Measurements from ENCODE around the gene NDUFB1. TPM values are rescaled to one million over a fixed set of nuclear protein-coding genes. Genes with fewer than 3 reads are reported as not detected.

NDUFB1 gene
- total and polyA plus RNA-seq, 2 experiments from 2014 or later, result 136 to 336 TPM

DNA sequence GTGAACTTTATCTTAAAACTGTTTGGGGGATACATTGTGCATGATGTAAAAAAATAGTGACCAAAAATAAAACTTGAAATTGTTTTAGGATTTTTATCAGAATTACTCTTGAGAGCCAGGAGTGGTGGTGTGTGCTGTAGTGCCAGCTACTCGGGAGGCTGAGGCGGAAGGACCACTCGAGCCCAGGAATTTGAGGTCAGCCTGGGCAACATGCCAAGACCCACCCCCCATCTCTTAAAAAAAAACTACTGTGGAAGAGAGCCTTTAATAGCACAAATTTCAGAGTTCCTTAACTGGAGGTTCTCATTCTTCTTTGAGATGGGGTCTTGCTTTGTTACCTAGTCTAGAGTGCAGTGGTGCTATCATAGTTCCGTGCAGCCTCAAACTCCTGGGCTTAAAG, 21.8 kb upstream of the NDUFB1 start:
- no peaks in the 10 kb centered on the region for H3F3A ChIP-seq (ENCODE audit: insufficient read depth)
- no peaks in the 10 kb centered on the region for H3K27me3 ChIP-seq (replicated peaks; ENCODE audit: insufficient read depth)
- no peak overlapping the region for H2AFZ ChIP-seq
- H3K36me3 ChIP-seq (ENCODE audit: low read depth), result peaks cover 57% of the 10 kb centered on the region
- no peak for TF ChIP-seq EZH2 (IDR thresholded peaks at IDR 0.05; ENCODE audit: insufficient read depth, poor library complexity, severe bottlenecking)
- no peak for TF ChIP-seq EZH2phosphoT487 (IDR thresholded peaks at IDR 0.05; ENCODE audit: insufficient read depth, low read depth)
- 0 out of 2 replicates have a peak, but pooled peaks cover 15% of the 10 kb centered on the region for H3K79me2 ChIP-seq (ENCODE audit: insufficient read depth)
- in situ Hi-C loops (cut with MboI), result loop anchor here (5.0 to 25.0 kb wide), 2 partner anchors 319 to 644 kb away; partner anchors contain the start of gene GOLGA5
- H3K9me2 ChIP-seq (ENCODE audit: insufficient read depth), result no peaks in the 10 kb centered on the region
- no peak for DNase-seq
- no peak overlapping the region for H3K4me2 ChIP-seq (ENCODE audit: unreplicated experiment)
- H3K4me1 ChIP-seq (ENCODE audit: insufficient read depth), result no peaks in the 10 kb centered on the region
- H3K9ac ChIP-seq, result no peak overlapping the region
- H3K27ac ChIP-seq, result no peak overlapping the region
- no peaks in the 10 kb centered on the region for H3K9me3 ChIP-seq (ENCODE audit: low read depth)
- no peak overlapping the region for H3K4me3 ChIP-seq
- no peaks in the 10 kb centered on the region for H4K20me1 ChIP-seq (ENCODE audit: insufficient read depth)
- 80 to 82% methylated on average over 4 of the region's 4 CpGs for WGBS, 2 experiments (ENCODE audit: low coverage in 1 of 2, low lambda C conversion rate in 2 of 2, missing lambda C conversion rate in 2 of 2)

DNA sequence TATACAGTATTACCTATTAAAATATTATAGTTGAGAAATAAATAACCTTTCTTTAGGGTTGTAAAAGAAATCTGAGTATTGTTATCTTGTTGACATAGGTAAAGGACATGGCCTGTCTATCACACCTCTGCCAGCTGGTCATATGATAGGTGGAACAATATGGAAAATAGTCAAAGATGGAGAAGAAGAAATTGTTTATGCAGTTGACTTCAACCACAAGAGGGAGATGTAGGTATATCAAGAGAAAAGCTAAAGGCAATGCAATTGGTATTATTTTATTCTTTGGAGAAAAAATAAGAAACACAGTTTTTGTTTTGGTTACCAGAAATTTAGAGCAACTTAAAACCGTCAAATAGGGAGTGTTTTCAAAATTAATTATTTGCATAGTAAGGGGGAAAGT, 13.8 kb upstream of the NDUFB1 start:
- Histone ChIP-seq H3K27ac (no peak overlapping the region), H3K36me3 (ENCODE audit: low read depth) (peaks cover 47% of the 10 kb centered on the region), H3K9me3 (ENCODE audit: low read depth) (no peaks in the 10 kb centered on the region), H3K79me2 (ENCODE audit: insufficient read depth) (no peaks in the 10 kb centered on the region), H3K4me3 (no peak overlapping the region), H3K4me2 (ENCODE audit: unreplicated experiment) (no peak overlapping the region), H2AFZ (no peak overlapping the region), H3K9ac (no peak overlapping the region), H3K4me1 (ENCODE audit: insufficient read depth) (no peaks in the 10 kb centered on the region), H4K20me1 (ENCODE audit: insufficient read depth) (no peaks in the 10 kb centered on the region), H3K27me3 (replicated peaks; ENCODE audit: insufficient read depth) (no peaks in the 10 kb centered on the region), H3F3A (ENCODE audit: insufficient read depth) (peaks cover 5% of the 10 kb centered on the region; the same call in 1 of the 2 replicates), H3K9me2 (ENCODE audit: insufficient read depth) (no peaks in the 10 kb centered on the region)
- in situ Hi-C loops (cut with MboI), result loop anchor here (25.0 kb wide), 1 partner anchor 652 kb away; the partner anchor contains the start of gene GOLGA5
- peak; percentile 70 for DNase-seq
- whole genome bisulfite sequencing, 2 experiments (ENCODE audit: low coverage in 1 of 2, low lambda C conversion rate in 2 of 2, missing lambda C conversion rate in 2 of 2), result 39 to 43% methylated on average over 1 of the region's 1 CpG
- TF ChIP-seq EZH2phosphoT487 (IDR thresholded peaks at IDR 0.05; ENCODE audit: insufficient read depth, low read depth) (no peak), EZH2 (IDR thresholded peaks at IDR 0.05; ENCODE audit: insufficient read depth, poor library complexity, severe bottlenecking) (no peak)

DNA sequence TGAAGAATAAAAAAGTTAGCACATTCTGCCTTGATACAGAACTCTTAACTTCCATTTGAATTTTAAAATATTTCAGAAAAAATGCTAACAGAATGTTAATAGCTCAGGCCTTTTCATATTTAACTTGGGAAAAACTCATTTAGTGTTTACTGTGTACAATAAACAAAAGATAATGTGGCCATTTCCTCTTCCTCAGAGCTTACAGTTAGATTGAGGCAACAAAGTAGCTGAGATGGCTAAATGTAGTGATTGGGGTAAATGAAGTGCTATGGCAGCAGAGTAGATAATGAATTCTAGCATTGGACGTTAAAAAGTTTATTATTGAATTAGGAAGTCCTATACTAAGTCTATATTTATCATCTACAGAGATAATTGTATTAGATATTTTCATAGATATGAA, 12.9 kb upstream of the NDUFB1 start:
- Histone ChIP-seq H3K9me2 (ENCODE audit: insufficient read depth) (no peaks in the 10 kb centered on the region), H3K4me3 (no peak overlapping the region), H4K20me1 (ENCODE audit: insufficient read depth) (no peaks in the 10 kb centered on the region), H3F3A (ENCODE audit: insufficient read depth) (peaks cover 5% of the 10 kb centered on the region; the same call in 1 of the 2 replicates), H3K4me2 (ENCODE audit: unreplicated experiment) (no peak overlapping the region), H3K79me2 (ENCODE audit: insufficient read depth) (no peaks in the 10 kb centered on the region), H3K9ac (no peak overlapping the region), H3K27ac (no peak overlapping the region), H3K27me3 (replicated peaks; ENCODE audit: insufficient read depth) (no peaks in the 10 kb centered on the region), H2AFZ (no peak overlapping the region), H3K36me3 (ENCODE audit: low read depth) (peaks cover 51% of the 10 kb centered on the region), H3K4me1 (ENCODE audit: insufficient read depth) (no peaks in the 10 kb centered on the region), H3K9me3 (ENCODE audit: low read depth) (no peaks in the 10 kb centered on the region)
- 89 to 96% methylated on average over 1 of the region's 1 CpG for WGBS, 2 experiments (ENCODE audit: low coverage in 1 of 2, low lambda C conversion rate in 2 of 2, missing lambda C conversion rate in 2 of 2)
- DNase-seq, result no peak
- in situ Hi-C loops (cut with MboI), result loop anchor here (25.0 kb wide), 1 partner anchor 653 kb away; the partner anchor contains the start of gene GOLGA5
- TF ChIP-seq EZH2 (IDR thresholded peaks at IDR 0.05; ENCODE audit: insufficient read depth, poor library complexity, severe bottlenecking) (no peak), EZH2phosphoT487 (IDR thresholded peaks at IDR 0.05; ENCODE audit: insufficient read depth, low read depth) (no peak)

DNA sequence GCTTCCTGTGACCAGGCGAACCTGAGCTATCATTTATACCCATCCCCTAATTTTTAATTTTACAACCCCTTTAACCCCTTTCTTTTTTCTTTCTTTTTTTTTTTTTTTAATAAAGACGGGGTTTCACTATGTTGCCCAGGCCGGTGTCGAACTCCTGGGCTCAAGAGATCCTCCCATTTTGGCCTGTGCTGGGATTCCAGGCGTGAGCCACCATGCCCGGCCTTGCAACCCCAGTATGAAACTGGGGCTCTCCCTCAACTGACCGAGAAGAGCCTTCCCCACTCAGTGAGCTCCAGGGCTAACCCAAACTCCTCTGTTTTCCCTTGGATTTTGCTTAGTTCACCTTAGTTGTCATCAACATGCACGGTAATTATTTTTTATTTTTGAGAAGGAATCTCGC, 1.3 kb upstream of the NDUFB1 start:
- peak; percentile 53 for DNase-seq
- peaks cover 88% of the 10 kb centered on the region for H3K79me2 ChIP-seq (ENCODE audit: insufficient read depth)
- no peaks in the 10 kb centered on the region for H4K20me1 ChIP-seq (ENCODE audit: insufficient read depth)
- 0 out of 2 replicates have a peak, but pooled peaks cover 3% of the 10 kb centered on the region for H3F3A ChIP-seq (ENCODE audit: insufficient read depth)
- no peaks in the 10 kb centered on the region for H3K9me3 ChIP-seq (ENCODE audit: low read depth)
- peak overlapping the region; percentile 97 for H3K4me3 ChIP-seq
- peaks cover 25% of the 10 kb centered on the region; the same call in 1 of the 2 replicates for H3K36me3 ChIP-seq (ENCODE audit: low read depth)
- H3K4me2 ChIP-seq (ENCODE audit: unreplicated experiment), result peak overlapping the region; percentile 87
- H3K9me2 ChIP-seq (ENCODE audit: insufficient read depth), result no peaks in the 10 kb centered on the region
- in situ Hi-C loops (cut with MboI), result no loop called here
- H3K9ac ChIP-seq, result peak overlapping the region; percentile 96
- peak overlapping the region; percentile 87 for H3K27ac ChIP-seq
- H3K4me1 ChIP-seq (ENCODE audit: insufficient read depth), result peaks cover 18% of the 10 kb centered on the region
- 25 to 26% methylated on average over 9 of the region's 9 CpGs for WGBS, 2 experiments (ENCODE audit: low coverage in 1 of 2, low lambda C conversion rate in 2 of 2, missing lambda C conversion rate in 2 of 2)
- peak overlapping the region; percentile 93 for H2AFZ ChIP-seq
- TF ChIP-seq EZH2 (IDR thresholded peaks at IDR 0.05; ENCODE audit: insufficient read depth, poor library complexity, severe bottlenecking) (no peak), EZH2phosphoT487 (IDR thresholded peaks at IDR 0.05; ENCODE audit: insufficient read depth, low read depth) (no peak)
- H3K27me3 ChIP-seq (replicated peaks; ENCODE audit: insufficient read depth), result no peaks in the 10 kb centered on the region
